Prostate gland (tissue), 2 donors: ENCODE results near the gene SPINT1. TPM values are rescaled to one million over a fixed set of nuclear protein-coding genes. Genes with fewer than 3 reads are reported as not detected.
A peak's percentile ranks its signal among the peaks of the same experiment; 100 is the strongest.

Source experiments
- DNase-seq: peaks from one replicate; pipeline ENCODE4 v3.0.0-alpha.2; 2019; ENCODE audit warnings: low spot score
- H3K27ac ChIP-seq, 2 donors: fragments of 200-600 bp; sonication (generic); 2 replicates each; pipeline ENCODE4 v1.5.1; 2017 to 2019
- H3K27me3 ChIP-seq: fragments of 200-600 bp; sonication (generic); replicated peaks from 2 replicates; pipeline ENCODE4 v1.5.1; 2019; ENCODE audit not compliant: insufficient read depth
- H3K36me3 ChIP-seq, 2 donors: fragments of 200-600 bp; sonication (generic); 1 replicate in 1 of 2; 2 replicates in 1 of 2; pipeline versions ENCODE4 v1.5.1 to v1.8.1; 2017 to 2019
- H3K4me1 ChIP-seq: fragments of 200-600 bp; sonication (generic); replicated peaks from 2 replicates; pipeline ENCODE4 v1.5.1; 2019
- H3K4me3 ChIP-seq, 2 donors: fragments of 200-600 bp; sonication (generic); 2 replicates each; pipeline ENCODE4 v1.5.1; 2017 to 2019
- H3K9me3 ChIP-seq: fragments of 200-600 bp; sonication (generic); 2 replicates; pipeline ENCODE4 v1.5.1; 2017
- CTCF ChIP-seq, 4 experiments: fragments of 200-600 bp in 2 of 4; fragments of 450-650 bp in 2 of 4; sonication (generic) in 2 of 4; IDR thresholded peaks; 1 replicate in 3 of 4; 2 replicates in 1 of 4; pipeline ENCODE4 v1.5.1; 2016 to 2019; ENCODE audit warnings: antibody characterized with exemption in 4 of 4, mild to moderate bottlenecking in 2 of 4, moderate library complexity in 2 of 4
- POLR2A ChIP-seq: fragments of 450-650 bp; IDR thresholded peaks from one replicate; pipeline ENCODE4 v1.6.1; 2016; ENCODE audit warnings: antibody characterized with exemption, mild to moderate bottlenecking
- POLR2AphosphoS5 ChIP-seq: sonication (generic); formaldehyde crosslinking; IDR thresholded peaks from one replicate; pipeline ENCODE4 v1.6.1; 2017; ENCODE audit warnings: antibody characterized with exemption
- WGBS: methylation state at CpG from one replicate; pipeline ENCODE4 v1.1.5; 2018; 5-methylcytosine and 5-hydroxymethylcytosine counted together
- intact Hi-C: fragments of 100-400 bp; cut with DNase I; formaldehyde crosslinking; loops from one replicate; pipeline ENCODE4 v1.14.2; 2022
- total RNA-seq, 2 donors: library from RNA; depleted of rRNA; stranded (reverse); fragments of >200 nt; gene quantifications; one replicate each; pipeline ENCODE4 v1.1.0, GENCODE V29; 2016

SPINT1 gene
- total RNA-seq, 2 donors from 2014 or later = 143 to 295 TPM

DNA sequence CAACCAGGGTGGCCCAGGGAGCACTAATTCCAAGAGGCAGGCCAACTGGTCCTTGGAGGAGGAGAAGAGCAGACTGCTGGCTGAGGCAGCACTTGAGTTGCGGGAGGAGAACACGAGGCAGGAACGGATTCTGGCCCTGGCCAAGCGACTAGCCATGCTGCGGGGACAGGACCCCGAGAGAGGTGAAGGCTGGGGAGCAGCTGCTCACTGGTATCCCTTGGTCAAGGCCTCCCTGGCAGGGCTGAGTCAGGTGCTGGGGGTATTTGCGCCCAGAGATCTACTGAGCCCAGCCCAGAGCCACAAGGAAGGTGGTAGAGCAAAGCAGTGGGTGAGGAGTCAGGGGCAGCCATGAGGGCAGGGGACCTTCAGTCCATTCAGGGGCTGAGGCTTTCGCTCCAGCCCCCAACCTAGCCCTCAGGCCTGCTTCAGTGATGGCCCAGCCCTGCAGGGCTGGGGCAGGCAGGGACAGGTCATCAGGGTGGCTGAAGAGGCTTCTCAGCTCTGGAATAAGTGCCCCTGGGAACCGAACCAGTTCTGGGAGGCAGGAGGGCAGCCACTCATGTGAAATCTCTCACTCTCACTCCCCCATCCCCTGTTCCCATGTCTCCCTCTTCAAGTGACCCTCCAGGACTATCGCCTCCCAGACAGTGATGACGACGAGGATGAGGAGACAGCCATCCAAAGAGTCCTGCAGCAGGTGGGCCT, 31.0 kb upstream of the SPINT1 start:
- Histone ChIP-seq H3K4me3 (no peak overlapping the region), H3K27me3 (no peaks in the 10 kb centered on the region), H3K4me1 (peaks cover 7% of the 10 kb centered on the region), H3K9me3 (no peaks in the 10 kb centered on the region), H3K36me3 (peaks cover 0 to 6% of the 10 kb centered on the region in 2 donors), H3K27ac (no peak overlapping the region)
- DNase-seq = no peak
- TF ChIP-seq CTCF (IDR thresholded peaks at IDR 0.05) = no peak
- TF ChIP-seq POLR2A = no peak
- no peak for TF ChIP-seq POLR2AphosphoS5
- WGBS = 94% methylated on average over 12 of the region's 12 CpGs
- intact Hi-C loops = no loop called here

- Histone ChIP-seq H3K9me3 (no peaks in the 10 kb centered on the region), H3K4me3 (no peak overlapping the region), H3K27ac (no peak overlapping the region), H3K4me1 (peaks cover 7% of the 10 kb centered on the region), H3K27me3 (no peaks in the 10 kb centered on the region), H3K36me3 (peaks cover 0 to 6% of the 10 kb centered on the region in 2 donors)
- intact Hi-C loops = no loop called here
- peak; percentile 32 for DNase-seq
- TF ChIP-seq CTCF (IDR thresholded peaks at IDR 0.05) = no peak
- TF ChIP-seq POLR2AphosphoS5 = no peak
- no peak for TF ChIP-seq POLR2A
- WGBS = 27% methylated on average over 4 of the region's 4 CpGs
Observed at GRCh38 chr15:40815042-40815698, 28.7 kb upstream of the SPINT1 start.

- TF ChIP-seq POLR2A (no peak), CTCF (IDR thresholded peaks at IDR 0.05) (no peak), POLR2AphosphoS5 (no peak)
- no peaks in the 10 kb centered on the region for H3K9me3 ChIP-seq
- H3K4me1 ChIP-seq = peaks cover 7% of the 10 kb centered on the region
- intact Hi-C loops = no loop called here
- peaks cover 0 to 3% of the 10 kb centered on the region in 2 donors for H3K36me3 ChIP-seq
- 81% methylated on average over 7 of the region's 7 CpGs for WGBS
- no peak overlapping the region for H3K27ac ChIP-seq
- no peak for DNase-seq
- no peak overlapping the region for H3K4me3 ChIP-seq
- H3K27me3 ChIP-seq = no peaks in the 10 kb centered on the region
Observed at GRCh38 chr15:40819048-40819447, 24.8 kb upstream of the SPINT1 start.

DNA sequence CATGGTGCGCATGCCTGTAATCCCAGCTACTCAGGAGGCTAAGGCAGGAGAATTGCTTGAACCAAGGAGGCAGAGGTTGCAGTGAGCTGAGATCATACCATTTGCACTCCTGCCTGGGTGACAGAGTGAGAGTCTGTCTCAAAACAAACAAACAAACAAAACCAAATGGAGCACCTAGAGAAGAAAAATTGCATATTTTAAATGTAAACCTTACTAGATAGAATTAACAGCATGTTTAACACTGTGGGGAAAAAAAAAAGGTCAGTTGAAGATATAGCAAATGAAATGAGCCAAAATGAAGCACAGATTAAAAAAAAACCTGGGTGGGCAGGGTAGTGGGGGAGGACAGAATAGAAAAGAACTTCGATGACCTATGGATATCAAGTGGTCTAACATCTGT, 22.7 kb upstream of the SPINT1 start:
- 89% methylated on average over 2 of the region's 2 CpGs for WGBS
- no peak overlapping the region for H3K4me3 ChIP-seq
- intact Hi-C loops = no loop called here
- H3K9me3 ChIP-seq = no peaks in the 10 kb centered on the region
- H3K27me3 ChIP-seq = no peaks in the 10 kb centered on the region
- DNase-seq = no peak
- no peak for TF ChIP-seq POLR2A
- no peak for TF ChIP-seq CTCF (IDR thresholded peaks at IDR 0.05)
- no peak for TF ChIP-seq POLR2AphosphoS5
- no peak overlapping the region for H3K27ac ChIP-seq
- H3K4me1 ChIP-seq = no peaks in the 10 kb centered on the region
- H3K36me3 ChIP-seq = no peaks in the 10 kb centered on the region
